ENCODE measurements around the gene ACSM5.
"Not testable (repeated sequence)": the region's sequence is repeated elsewhere in the genome, so short reads cannot be mapped to it uniquely, and the experiment has no call there.

The ACSM5 gene

DNA sequence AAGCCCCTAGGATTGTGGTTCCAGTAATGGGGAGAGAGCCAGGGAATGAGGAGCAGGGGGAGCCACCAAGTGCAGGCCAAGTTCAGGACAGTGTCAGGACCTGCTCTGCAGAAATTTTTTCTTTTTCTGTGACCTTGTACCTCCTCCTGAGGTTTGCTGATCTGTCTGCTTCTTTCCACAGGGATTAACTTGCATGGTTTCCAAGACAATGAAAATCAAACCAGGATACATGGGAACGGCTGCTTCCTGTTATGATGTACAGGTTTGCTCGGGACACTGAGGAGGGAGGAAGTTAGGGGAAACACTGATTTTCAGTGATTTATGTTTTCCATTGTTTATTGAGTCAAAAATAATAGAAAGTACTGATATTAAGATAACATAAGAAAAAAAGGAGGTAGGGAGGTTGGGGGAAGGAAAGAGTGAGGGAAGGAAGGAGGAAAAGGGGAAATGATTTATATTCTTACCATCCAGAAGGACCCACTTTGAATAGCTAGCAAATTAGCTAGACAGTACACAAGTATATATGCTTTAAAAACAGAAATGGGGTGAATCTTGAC lies 67.9 kb downstream of the ACSM5 start:
- H3K9ac ChIP-seq (ENCODE audit: low read length in 5 of 5); H3K4me3 ChIP-seq (ENCODE audit: low read depth in 1 of 5, low read length in 5 of 5); H3K9me3 ChIP-seq (ENCODE audit: control insufficient read depth in 5 of 5, low read length in 5 of 5); H3K27me3 ChIP-seq (ENCODE audit: control insufficient read depth in 5 of 5, insufficient read depth in 4 of 5, low read length in 5 of 5); H3K27ac ChIP-seq (ENCODE audit: low read depth, low read length); H3K4me1 ChIP-seq (ENCODE audit: control insufficient read depth in 5 of 5, insufficient read depth in 5 of 5, low read length in 5 of 5); H3K36me3 ChIP-seq (ENCODE audit: control insufficient read depth in 5 of 5, insufficient read depth in 5 of 5, low read length in 5 of 5): not testable (repeated sequence)

GRCh38 chr16:20483989-20484388 lies 74.7 kb downstream of the ACSM5 start:
- not testable (repeated sequence) for H3K9ac ChIP-seq (ENCODE audit: low read length in 5 of 5); H3K4me1 ChIP-seq (ENCODE audit: control insufficient read depth in 5 of 5, insufficient read depth in 5 of 5, low read length in 5 of 5); H3K9me3 ChIP-seq (ENCODE audit: control insufficient read depth in 5 of 5, low read length in 5 of 5); H3K27me3 ChIP-seq (ENCODE audit: control insufficient read depth in 5 of 5, insufficient read depth in 4 of 5, low read length in 5 of 5); H3K36me3 ChIP-seq (ENCODE audit: control insufficient read depth in 5 of 5, insufficient read depth in 5 of 5, low read length in 5 of 5); H3K27ac ChIP-seq (ENCODE audit: low read depth, low read length); H3K4me3 ChIP-seq (ENCODE audit: low read depth in 1 of 5, low read length in 5 of 5)

DNA sequence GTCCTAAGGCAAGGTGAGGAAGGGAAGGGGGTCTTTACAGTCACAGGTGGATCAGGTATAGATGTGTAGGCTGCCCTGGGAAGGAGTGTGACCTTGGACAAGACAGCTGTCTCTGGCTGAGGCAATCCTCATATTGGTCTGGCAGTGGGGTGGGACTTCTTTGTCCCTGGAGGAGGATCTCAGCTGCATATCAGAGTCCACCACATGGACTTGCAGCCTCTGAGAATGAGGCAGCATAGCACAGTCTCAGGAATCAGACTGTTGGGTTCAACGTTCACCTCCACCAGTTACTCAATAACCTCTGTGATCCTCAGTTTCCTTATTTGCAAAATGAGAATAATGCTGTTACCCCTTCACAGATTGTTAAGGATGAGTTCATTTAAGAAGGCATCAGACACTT lies 75.4 kb downstream of the ACSM5 start:
- H3K27ac ChIP-seq (ENCODE audit: low read depth, low read length): no peak overlapping the region

DNA sequence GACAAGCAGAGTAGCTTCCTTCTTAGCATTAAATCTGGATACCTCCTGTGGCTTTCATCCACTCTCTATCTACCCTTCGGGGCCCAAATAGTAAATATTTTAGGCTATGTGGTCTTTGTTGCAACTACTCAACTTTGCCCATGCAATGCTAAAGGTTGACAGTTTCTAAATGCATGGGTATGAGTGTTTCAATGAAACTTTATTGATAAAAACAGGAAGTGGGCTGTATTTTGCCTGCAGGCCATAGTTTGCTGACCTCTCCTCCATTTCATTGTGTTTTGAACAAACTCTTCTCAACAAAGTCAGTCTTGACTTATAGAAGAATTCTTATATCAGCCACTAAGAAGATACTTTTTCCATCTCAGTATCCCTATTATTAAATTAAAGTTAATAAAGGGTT lies 76.1 kb downstream of the ACSM5 start:
- Histone ChIP-seq H3K9me3 (ENCODE audit: control insufficient read depth in 5 of 5, low read length in 5 of 5) (no peaks in the 10 kb centered on the region), H3K9ac (ENCODE audit: low read length in 5 of 5) (no peak overlapping the region), H3K27ac (ENCODE audit: low read depth, low read length) (no peak overlapping the region), H3K4me1 (ENCODE audit: control insufficient read depth in 5 of 5, insufficient read depth in 5 of 5, low read length in 5 of 5) (no peaks in the 10 kb centered on the region), H3K27me3 (ENCODE audit: control insufficient read depth in 5 of 5, insufficient read depth in 4 of 5, low read length in 5 of 5) (no peaks in the 10 kb centered on the region), H3K36me3 (ENCODE audit: control insufficient read depth in 5 of 5, insufficient read depth in 5 of 5, low read length in 5 of 5) (no peaks in the 10 kb centered on the region), H3K4me3 (ENCODE audit: low read depth in 1 of 5, low read length in 5 of 5) (no peak overlapping the region)

More for the DNA sequence above, 75.4 kb downstream of the ACSM5 start:
- Histone ChIP-seq H3K9ac (ENCODE audit: low read length in 5 of 5) (no peak overlapping the region), H3K4me3 (ENCODE audit: low read depth in 1 of 5, low read length in 5 of 5) (no peak overlapping the region), H3K9me3 (ENCODE audit: control insufficient read depth in 5 of 5, low read length in 5 of 5) (no peaks in the 10 kb centered on the region), H3K27me3 (ENCODE audit: control insufficient read depth in 5 of 5, insufficient read depth in 4 of 5, low read length in 5 of 5) (no peaks in the 10 kb centered on the region), H3K4me1 (ENCODE audit: control insufficient read depth in 5 of 5, insufficient read depth in 5 of 5, low read length in 5 of 5) (no peaks in the 10 kb centered on the region), H3K36me3 (ENCODE audit: control insufficient read depth in 5 of 5, insufficient read depth in 5 of 5, low read length in 5 of 5) (no peaks in the 10 kb centered on the region)

Data from subcutaneous abdominal adipose tissue (tissue), 5 donors.